Ovary (tissue), 9 donors: Measurements from ENCODE around the gene HECTD4. TPM values are rescaled to one million over a fixed set of nuclear protein-coding genes. Genes with fewer than 3 reads are reported as not detected.

Experiments
- DNase-seq, 5 donors: peaks; one replicate each; pipeline ENCODE4 v3.0.0-alpha.2; 2019 to 2020
- H3K27ac ChIP-seq, 2 donors: fragments of 200-600 bp; one replicate each; pipeline versions ENCODE4 v1.5.1 to v1.8.0; 2019 to 2022
- H3K27me3 ChIP-seq: fragments of 200-600 bp; one replicate; pipeline ENCODE4 v1.8.0; 2022
- H3K36me3 ChIP-seq: fragments of 200-600 bp; sonication (generic); one replicate; pipeline ENCODE4 v1.5.1; 2019
- H3K4me1 ChIP-seq: one replicate; pipeline ENCODE4 v1.8.1; 2013; ENCODE audit warnings: mild to moderate bottlenecking, moderate library complexity; ENCODE audit not compliant: insufficient read depth
- H3K4me3 ChIP-seq: fragments of 200-600 bp; sonication (generic); one replicate; pipeline ENCODE4 v1.5.1; 2017
- H3K9me3 ChIP-seq, 2 donors: fragments of 200-600 bp in 1 of 2; sonication (generic) in 1 of 2; one replicate each; pipeline versions ENCODE4 v1.5.1 to v1.8.1; 2013 to 2019; ENCODE audit warnings: mild to moderate bottlenecking in 1 of 2, moderate library complexity in 1 of 2
- CTCF ChIP-seq, 3 donors: fragments of 450-650 bp in 2 of 3; fragments of 200-600 bp in 1 of 3; IDR thresholded peaks; one replicate each; pipeline versions ENCODE4 v1.5.1 to v1.8.0; 2016 to 2022; ENCODE audit warnings: antibody characterized with exemption in 3 of 3, mild to moderate bottlenecking in 1 of 3
- EP300 ChIP-seq: sonication (generic); formaldehyde crosslinking; IDR thresholded peaks from one replicate; pipeline ENCODE4 v1.6.1; 2017; ENCODE audit warnings: antibody characterized with exemption
- POLR2A ChIP-seq: fragments of 450-650 bp; IDR thresholded peaks from one replicate; pipeline ENCODE4 v1.6.1; 2017; ENCODE audit warnings: antibody characterized with exemption, mild to moderate bottlenecking, moderate library complexity
- WGBS, 3 donors: extraction: QIAGEN DNeasy Blood & Tissue Kit in 1 of 3; methylation state at CpG; one replicate each; pipeline versions ENCODE4 v1.1.5 to v1.1.7; 2013 to 2017; 5-methylcytosine and 5-hydroxymethylcytosine counted together
- intact Hi-C, 4 donors: fragments of 100-400 bp; cut with DNase I; formaldehyde crosslinking; loops; one replicate each; pipeline versions ENCODE4 v1.11.0 to v1.15.1; 2022 to 2023
- polyA plus RNA-seq, 2 donors: library from polyadenylated mRNA; stranded (reverse); fragments of 200-250 nt in 1 of 2; fragments of 350-450 nt in 1 of 2; fragmentation: Illumina TruSeq in 1 of 2; extraction: RNeasy Lipid Tissue Mini Kit (QIAGEN cat#74804) in 1 of 2; gene quantifications; one replicate each; pipeline ENCODE4 v1.2.3, GENCODE V29; 2013 to 2014
- total RNA-seq, 7 donors: library from RNA; depleted of rRNA in 2 of 7; stranded (reverse); fragments of >200 nt in 2 of 7; fragmentation: NEBNext Ultra II Directional in 3 of 7; extraction: Animal tissue kit (Norgen Biotek cat#: 25700) in 3 of 7; gene quantifications; one replicate each; pipeline versions ENCODE4 v1.1.0 to v1.2.4, GENCODE V29; 2016 to 2023
- donor health status: DM: no; HTN: no; CAD: no; lungs with moderate emphysema.
- donor health status: DM: no; HTN: no; CAD: no.
- donor health status: Bipolar disorder and iron deficiency.
- donor health status: DM: yes; HTN: yes; CAD: no.
- donor health status: DM: no; HTN: no; CAD: no.
- donor health status: DM: yes; HTN: yes; CAD: no.

HECTD4 gene
- total and polyA plus RNA-seq, 9 donors: 12.3 to 47.3 (median 34.9) TPM

- H3K36me3 ChIP-seq: no peaks in the 10 kb centered on the region
- no peaks in the 10 kb centered on the region for H3K9me3 ChIP-seq
- no peak for DNase-seq
- H3K4me1 ChIP-seq: peaks cover 1% of the 10 kb centered on the region
- TF ChIP-seq CTCF (IDR thresholded peaks at IDR 0.05) (no peak), EP300 (no peak), POLR2A (no peak)
- H3K27ac ChIP-seq: no peak overlapping the region
- intact Hi-C loops: no loop called here
- WGBS, 3 donors: 18 to 30% (median 29%) methylated on average over 1 of the region's 1 CpG
- no peak overlapping the region for H3K4me3 ChIP-seq
- no peaks in the 10 kb centered on the region for H3K27me3 ChIP-seq
Measured at GRCh38 chr12:112370199-112370598, 12.0 kb downstream of the HECTD4 start.

GRCh38 chr12:112368856-112369255 is 13.4 kb downstream of the HECTD4 start:
- Histone ChIP-seq H3K36me3 (no peaks in the 10 kb centered on the region), H3K27me3 (no peaks in the 10 kb centered on the region), H3K4me3 (no peak overlapping the region), H3K27ac (no peak overlapping the region), H3K9me3 (no peaks in the 10 kb centered on the region), H3K4me1 (peaks cover 1% of the 10 kb centered on the region)
- intact Hi-C loops: no loop called here
- WGBS, 3 donors: 34 to 37% (median 36%) methylated on average over 6 of the region's 6 CpGs
- DNase-seq: no peak
- TF ChIP-seq CTCF (IDR thresholded peaks at IDR 0.05) (no peak), EP300 (no peak), POLR2A (no peak)

GRCh38 chr12:112367965-112368364 is 14.3 kb downstream of the HECTD4 start:
- DNase-seq: no peak
- no peaks in the 10 kb centered on the region for H3K27me3 ChIP-seq
- H3K4me3 ChIP-seq: no peak overlapping the region
- intact Hi-C loops: no loop called here
- H3K4me1 ChIP-seq: peaks cover 1% of the 10 kb centered on the region
- TF ChIP-seq CTCF (IDR thresholded peaks at IDR 0.05) (no peak), EP300 (no peak), POLR2A (no peak)
- H3K27ac ChIP-seq: no peak overlapping the region
- no peaks in the 10 kb centered on the region for H3K36me3 ChIP-seq
- 77 to 79% (median 79%) methylated on average over 3 of the region's 3 CpGs for WGBS, 3 donors
- no peaks in the 10 kb centered on the region for H3K9me3 ChIP-seq

GRCh38 chr12:112362310-112362709 is 19.9 kb downstream of the HECTD4 start:
- intact Hi-C loops: no loop called here
- WGBS, 3 donors: 97 to 98% (median 97%) methylated on average over 3 of the region's 3 CpGs
- DNase-seq: no peak

More at GRCh38 chr12:112362310-112362709, 19.9 kb downstream of the HECTD4 start:
- TF ChIP-seq POLR2A (no peak), EP300 (no peak), CTCF (IDR thresholded peaks at IDR 0.05) (no peak)
- H3K4me1 ChIP-seq: peaks cover under 1% of the 10 kb centered on the region
- H3K27me3 ChIP-seq: no peaks in the 10 kb centered on the region
- H3K27ac ChIP-seq: no peak overlapping the region
- no peaks in the 10 kb centered on the region for H3K36me3 ChIP-seq
- no peak overlapping the region for H3K4me3 ChIP-seq
- H3K9me3 ChIP-seq: no peaks in the 10 kb centered on the region
